ENCODE data around the gene TASP1. TPM values are rescaled to one million over a fixed set of nuclear protein-coding genes. Genes with fewer than 3 reads are reported as not detected.

TASP1 gene
- total RNA-seq, 3 donors from 2014 or later, result 9.5 to 12.5 (median 11.4) TPM

DNA sequence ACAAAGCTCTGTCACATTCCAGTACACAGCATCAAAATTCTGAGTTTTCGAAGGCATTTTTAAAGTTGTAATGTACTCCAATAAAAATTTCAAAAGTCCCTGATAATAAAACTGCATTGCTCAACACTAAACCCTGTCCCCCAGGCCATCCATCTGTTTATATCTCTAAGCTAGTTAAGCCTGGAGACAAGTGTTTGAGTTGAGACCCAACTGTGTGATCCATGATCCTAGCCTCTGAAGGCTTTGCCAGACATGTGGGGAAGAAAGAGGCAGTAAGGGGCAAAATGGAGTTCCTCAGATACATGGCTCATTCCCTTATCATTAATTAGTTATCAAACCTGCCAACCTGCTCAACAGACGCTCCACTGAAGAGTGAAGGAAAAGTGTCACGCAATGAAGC lies 219.3 kb downstream of the TASP1 start:
- Mint-ChIP-seq H3K36me3 (ENCODE audit: insufficient read depth) (peaks cover 27% of the 10 kb centered on the region), H3K4me3 (no peak overlapping the region), H3K4me1 (ENCODE audit: low read depth) (no peaks in the 10 kb centered on the region), H3K27me3 (ENCODE audit: low read depth) (no peaks in the 10 kb centered on the region), H3K9me3 (no peaks in the 10 kb centered on the region)
- no peak for DNase-seq
- ATAC-seq, result no peak

- DNase-seq (no peak), ATAC-seq (no peak)
- Mint-ChIP-seq H3K4me3 (no peak overlapping the region), H3K36me3 (ENCODE audit: insufficient read depth) (peaks cover 30% of the 10 kb centered on the region), H3K4me1 (ENCODE audit: low read depth) (no peaks in the 10 kb centered on the region), H3K27me3 (ENCODE audit: low read depth) (no peaks in the 10 kb centered on the region), H3K9me3 (no peaks in the 10 kb centered on the region)
Observed at GRCh38 chr20:13418263-13419229, 220.2 kb downstream of the TASP1 start.

DNA sequence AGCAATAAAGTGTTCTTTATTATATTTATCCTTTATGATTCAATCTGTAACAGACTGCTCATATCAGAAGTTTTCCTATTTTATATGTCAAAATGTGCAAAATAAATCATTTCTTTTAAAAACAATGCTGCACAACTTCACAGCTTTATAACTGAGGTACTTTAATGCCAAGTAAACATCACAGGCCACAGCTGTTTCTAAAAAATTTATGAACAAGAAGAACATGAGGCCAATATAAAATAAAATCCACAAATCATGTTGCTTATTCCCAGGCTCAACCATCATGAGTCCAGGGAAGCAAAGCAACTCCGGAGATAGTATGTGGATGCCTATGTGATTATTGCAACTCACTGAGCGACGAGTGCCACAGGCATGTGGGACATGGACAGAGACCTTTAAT lies 222.2 kb downstream of the TASP1 start:
- ATAC-seq (no peak), DNase-seq (no peak)
- Mint-ChIP-seq H3K36me3 (ENCODE audit: insufficient read depth) (peaks cover 35% of the 10 kb centered on the region), H3K4me3 (no peak overlapping the region), H3K4me1 (ENCODE audit: low read depth) (no peaks in the 10 kb centered on the region), H3K27me3 (ENCODE audit: low read depth) (no peaks in the 10 kb centered on the region), H3K9me3 (no peaks in the 10 kb centered on the region)

DNA sequence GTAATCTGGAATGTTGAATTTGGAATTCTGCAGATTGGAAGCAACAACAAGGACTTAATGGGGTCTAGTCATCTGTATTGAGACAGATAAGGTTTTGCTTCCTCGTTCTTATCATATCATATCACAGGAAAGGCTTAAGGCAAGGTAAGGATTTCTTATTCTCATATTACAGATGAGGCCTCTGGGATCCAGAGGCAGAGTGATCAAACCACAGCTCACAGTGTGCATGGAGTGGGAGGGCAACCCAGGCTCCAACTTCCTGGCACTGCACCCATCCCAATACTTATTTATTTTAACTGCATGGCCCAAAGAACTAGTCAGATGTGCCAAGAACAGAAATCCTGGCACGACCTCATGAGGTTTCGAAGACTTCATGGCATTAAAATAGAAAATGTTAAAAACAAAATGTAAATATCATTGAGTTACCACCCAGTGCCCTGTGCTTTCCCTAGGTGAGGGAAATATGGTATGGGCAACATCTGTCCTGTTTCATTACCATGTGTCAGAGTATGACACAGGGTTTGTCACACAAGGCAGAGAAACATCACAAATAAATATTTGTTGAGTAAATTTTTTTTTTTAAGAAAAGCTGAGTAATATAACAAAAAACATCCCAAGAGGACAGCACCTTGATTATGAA lies 225.8 kb downstream of the TASP1 start:
- no peak overlapping the region for H3K4me3 Mint-ChIP-seq
- H3K27me3 Mint-ChIP-seq (ENCODE audit: low read depth), result no peaks in the 10 kb centered on the region
- ATAC-seq (no peak), DNase-seq (no peak)
- H3K36me3 Mint-ChIP-seq (ENCODE audit: insufficient read depth), result peaks cover 39% of the 10 kb centered on the region
- H3K9me3 Mint-ChIP-seq, result peaks cover 3% of the 10 kb centered on the region
- no peaks in the 10 kb centered on the region for H3K4me1 Mint-ChIP-seq (ENCODE audit: low read depth)

DNA sequence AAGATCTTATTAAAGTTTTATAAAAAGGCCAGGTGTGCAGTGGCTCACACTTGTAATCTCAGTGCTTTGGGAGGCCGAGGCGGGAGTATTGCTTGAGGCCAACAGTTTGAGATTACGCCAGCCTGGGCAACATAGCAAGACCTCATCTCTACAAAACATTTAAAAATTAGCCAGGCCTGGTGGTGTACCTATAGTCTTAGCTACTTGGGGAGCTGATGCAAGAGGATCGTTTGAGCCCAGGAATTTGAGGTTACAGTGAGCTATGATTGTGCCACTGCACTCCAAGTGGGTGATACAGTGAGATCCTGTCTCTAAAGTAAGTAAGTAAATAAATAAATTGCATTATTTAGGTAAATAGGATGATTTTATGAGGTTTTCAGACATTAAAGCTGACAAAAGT lies 234.4 kb downstream of the TASP1 start:
- H3K36me3 Mint-ChIP-seq (ENCODE audit: insufficient read depth), result peaks cover 8% of the 10 kb centered on the region
- no peaks in the 10 kb centered on the region for H3K9me3 Mint-ChIP-seq
- H3K4me3 Mint-ChIP-seq, result no peak overlapping the region
- no peaks in the 10 kb centered on the region for H3K27me3 Mint-ChIP-seq (ENCODE audit: low read depth)
- H3K4me1 Mint-ChIP-seq (ENCODE audit: low read depth), result no peaks in the 10 kb centered on the region
- no peak for ATAC-seq
- DNase-seq, result no peak

DNA sequence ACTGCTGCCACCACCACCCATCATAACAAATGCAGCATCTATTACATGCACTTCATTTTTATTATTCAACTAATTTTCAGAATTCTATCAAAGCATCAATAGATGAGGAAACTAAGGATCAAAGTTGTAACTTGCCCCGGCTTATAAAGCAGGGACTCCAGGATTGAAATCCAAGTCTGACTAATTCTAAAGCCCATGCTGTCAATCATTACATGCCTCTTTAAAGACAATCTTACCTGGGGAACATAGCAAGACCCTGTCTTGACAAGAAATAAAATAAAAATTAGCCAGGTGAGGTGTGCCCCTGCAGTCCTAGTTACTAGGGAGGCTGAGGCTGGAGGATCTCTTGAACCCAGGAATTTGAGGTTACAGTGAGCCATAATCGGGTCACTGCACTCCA lies 235.3 kb downstream of the TASP1 start:
- ATAC-seq (no peak), DNase-seq (no peak)
- H3K9me3 Mint-ChIP-seq, result no peaks in the 10 kb centered on the region
- peaks cover 16% of the 10 kb centered on the region for H3K36me3 Mint-ChIP-seq (ENCODE audit: insufficient read depth)
- no peaks in the 10 kb centered on the region for H3K27me3 Mint-ChIP-seq (ENCODE audit: low read depth)
- no peaks in the 10 kb centered on the region for H3K4me1 Mint-ChIP-seq (ENCODE audit: low read depth)
- H3K4me3 Mint-ChIP-seq, result no peak overlapping the region

- Mint-ChIP-seq H3K9me3 (no peaks in the 10 kb centered on the region), H3K27me3 (ENCODE audit: low read depth) (no peaks in the 10 kb centered on the region), H3K4me3 (no peak overlapping the region), H3K36me3 (ENCODE audit: insufficient read depth) (peaks cover 17% of the 10 kb centered on the region), H3K4me1 (ENCODE audit: low read depth) (no peaks in the 10 kb centered on the region)
- DNase-seq, result no peak
- no peak for ATAC-seq
Observed at GRCh38 chr20:13402986-13403385, 235.7 kb downstream of the TASP1 start.

- no peaks in the 10 kb centered on the region for H3K4me1 Mint-ChIP-seq (ENCODE audit: low read depth)
Observed at GRCh38 chr20:13402171-13402760, 236.5 kb downstream of the TASP1 start.

GRCh38 chr20:13401596-13401995 lies 237.1 kb downstream of the TASP1 start:
- ATAC-seq (no peak), DNase-seq (no peak)
- Mint-ChIP-seq H3K4me1 (ENCODE audit: low read depth) (no peaks in the 10 kb centered on the region), H3K9me3 (no peaks in the 10 kb centered on the region), H3K4me3 (no peak overlapping the region), H3K27me3 (ENCODE audit: low read depth) (no peaks in the 10 kb centered on the region), H3K36me3 (ENCODE audit: insufficient read depth) (peaks cover 23% of the 10 kb centered on the region)

More at GRCh38 chr20:13402171-13402760, 236.5 kb downstream of the TASP1 start:
- H3K4me3 Mint-ChIP-seq, result no peak overlapping the region
- ATAC-seq, result no peak
- DNase-seq, result no peak
- H3K27me3 Mint-ChIP-seq (ENCODE audit: low read depth), result no peaks in the 10 kb centered on the region
- H3K36me3 Mint-ChIP-seq (ENCODE audit: insufficient read depth), result peaks cover 21% of the 10 kb centered on the region
- no peaks in the 10 kb centered on the region for H3K9me3 Mint-ChIP-seq

DNA sequence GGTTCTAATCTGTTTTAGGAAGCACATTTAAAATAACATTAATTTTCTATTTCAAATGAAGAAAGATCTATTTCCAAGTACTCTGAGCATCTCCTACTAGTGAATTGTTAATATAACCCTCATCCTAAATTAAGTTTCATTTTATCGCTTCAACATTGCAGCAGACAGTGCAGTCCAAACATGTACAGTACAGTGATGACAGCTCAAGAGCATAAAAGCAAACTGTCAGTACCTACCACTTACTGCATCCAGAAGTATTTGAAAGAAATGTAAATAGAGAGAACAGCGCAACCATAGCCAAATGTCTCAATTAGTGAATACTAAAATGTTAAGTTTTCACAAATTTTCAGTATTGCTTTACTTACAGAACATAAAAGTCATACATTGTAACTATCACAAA lies 238.3 kb downstream of the TASP1 start:
- Mint-ChIP-seq H3K9me3 (no peaks in the 10 kb centered on the region), H3K27me3 (ENCODE audit: low read depth) (no peaks in the 10 kb centered on the region), H3K4me1 (ENCODE audit: low read depth) (no peaks in the 10 kb centered on the region), H3K36me3 (ENCODE audit: insufficient read depth) (peaks cover 28% of the 10 kb centered on the region), H3K4me3 (no peak overlapping the region)
- DNase-seq (no peak), ATAC-seq (no peak)

DNA sequence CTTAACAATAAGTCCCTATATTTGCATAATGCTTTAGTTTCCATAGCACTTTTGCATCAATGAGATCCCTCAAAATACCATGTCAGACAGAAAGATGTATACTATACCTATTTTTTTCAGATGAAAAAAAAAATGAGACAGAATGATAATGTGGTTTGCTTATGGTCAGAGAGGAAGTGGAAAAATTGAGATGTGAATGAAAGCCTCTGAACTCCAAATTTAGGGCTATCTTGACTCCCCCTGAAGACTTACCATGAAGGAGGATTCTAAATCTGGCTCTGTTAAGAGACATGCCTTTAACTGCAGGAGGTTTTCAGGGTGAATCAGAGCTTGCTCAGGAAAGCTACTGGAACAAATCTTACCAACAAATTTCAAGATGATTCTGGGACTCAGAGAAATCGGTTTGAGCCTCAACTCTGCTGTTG lies 241.4 kb downstream of the TASP1 start:
- Mint-ChIP-seq H3K9me3 (no peaks in the 10 kb centered on the region), H3K4me1 (ENCODE audit: low read depth) (no peaks in the 10 kb centered on the region), H3K4me3 (no peak overlapping the region), H3K27me3 (ENCODE audit: low read depth) (no peaks in the 10 kb centered on the region), H3K36me3 (ENCODE audit: insufficient read depth) (peaks cover 38% of the 10 kb centered on the region)
- no peak for DNase-seq
- no peak for ATAC-seq

- Mint-ChIP-seq H3K4me3 (no peak overlapping the region), H3K27me3 (ENCODE audit: low read depth) (no peaks in the 10 kb centered on the region), H3K4me1 (ENCODE audit: low read depth) (no peaks in the 10 kb centered on the region), H3K36me3 (ENCODE audit: insufficient read depth) (peaks cover 41% of the 10 kb centered on the region), H3K9me3 (no peaks in the 10 kb centered on the region)
- DNase-seq (no peak), ATAC-seq (no peak)
Observed at GRCh38 chr20:13396826-13397225, 241.9 kb downstream of the TASP1 start.

DNA sequence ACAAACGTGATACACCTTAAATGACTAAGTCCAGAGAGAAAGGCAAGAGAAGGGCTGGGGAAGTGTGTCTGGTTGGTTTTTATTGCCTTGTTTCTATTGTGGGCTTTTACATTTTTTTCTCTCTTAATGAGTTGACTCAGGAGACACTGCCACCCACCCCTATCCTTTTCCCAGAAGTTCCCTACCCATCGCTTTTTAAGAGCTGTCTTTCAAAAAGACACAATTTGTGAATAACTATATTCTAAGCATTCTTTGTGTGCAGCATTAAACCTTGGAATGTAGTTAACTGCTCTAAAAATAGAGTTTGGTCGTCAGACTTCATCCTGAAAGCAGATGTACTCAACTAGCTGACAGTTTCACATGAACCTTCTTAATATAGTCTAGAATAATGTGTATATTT lies 242.7 kb downstream of the TASP1 start:
- ATAC-seq (no peak), DNase-seq (no peak)
- Mint-ChIP-seq H3K36me3 (ENCODE audit: insufficient read depth) (peaks cover 47% of the 10 kb centered on the region), H3K9me3 (no peaks in the 10 kb centered on the region), H3K4me3 (no peak overlapping the region), H3K27me3 (ENCODE audit: low read depth) (no peaks in the 10 kb centered on the region), H3K4me1 (ENCODE audit: low read depth) (no peaks in the 10 kb centered on the region)

DNA sequence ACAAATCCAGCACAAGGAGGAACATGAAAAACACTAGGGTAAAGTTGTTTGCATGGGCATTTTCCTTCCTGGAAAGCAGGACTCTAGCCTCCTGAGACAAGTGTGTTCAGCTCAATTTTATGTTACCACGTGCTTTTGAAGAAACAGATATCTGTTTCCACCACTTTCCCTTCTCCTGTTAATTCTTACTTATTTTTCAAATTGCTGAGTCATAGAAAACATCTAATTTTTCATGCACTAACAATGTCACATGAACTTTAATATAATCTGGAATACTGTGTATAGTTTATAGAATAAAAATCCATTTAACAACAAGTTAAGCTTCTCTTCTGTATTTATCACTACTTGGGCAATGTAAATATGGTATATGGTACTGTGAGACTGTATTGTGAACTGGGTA lies 243.5 kb downstream of the TASP1 start:
- DNase-seq (no peak), ATAC-seq (no peak)
- Mint-ChIP-seq H3K4me1 (ENCODE audit: low read depth) (no peaks in the 10 kb centered on the region), H3K9me3 (peaks cover 3% of the 10 kb centered on the region), H3K36me3 (ENCODE audit: insufficient read depth) (peaks cover 52% of the 10 kb centered on the region), H3K27me3 (ENCODE audit: low read depth) (no peaks in the 10 kb centered on the region), H3K4me3 (no peak overlapping the region)

All from activated T-cell treated with anti-CD3 and anti-CD28 coated beads, Interleukin-2, amount 50 U/mL, for 4 hours (primary cell).